K562 (cell line): ENCODE measurements around the gene DLGAP1. TPM values are rescaled to one million over a fixed set of nuclear protein-coding genes. Genes with fewer than 3 reads are reported as not detected.

Experiments used
- ATAC-seq: fragments of 200-7000 bp; cut with Tn5 transposase; 3 replicates; pipeline ENCODE4 v1.9.1; 2020; ENCODE audit warnings: moderate library complexity
- BruUV-seq: library from RNA; stranded (reverse); fragments of 400-500 nt; replicated peaks from 2 replicates; lab custom pipeline; 2021; lab: Mats Ljungman, UMichigan
- CTCF ChIA-PET: fragments of 300-600 bp; formaldehyde crosslinking; extraction: SDS; loops from one replicate; lab custom pipeline; 2021; ENCODE audit warnings: low intra/inter-chr PET ratio; lab: Yijun Ruan, JAX
- POLR2A ChIA-PET: fragments of 300-600, 350-650 bp; sonication (Branson Sonifier 250); formaldehyde crosslinking; extraction: SDS; loops from one replicate; lab custom pipeline; 2021; ENCODE audit warnings: antibody characterized with exemption, inconsistent platforms; lab: Yijun Ruan, JAX
- DNase-seq, 4 experiments: peaks; one replicate each; pipeline versions ENCODE4 v3.0.0 to v3.0.0-alpha.2; 2011 to 2018; ENCODE audit warnings: low spot score in 3 of 4, mixed read lengths in 3 of 4; ENCODE audit errors: extremely low read depth in 1 of 4
- FAIRE-seq: peaks from 2 replicates; lab custom pipeline; 2011; peaks lifted over from hg19 to GRCh38; lab: Jason Lieb, UNC
- H2AFZ ChIP-seq: 2 replicates; pipeline ENCODE4 v1.6.0; 2011; ENCODE audit warnings: low read depth, low read length, control low read depth, inconsistent platforms
- H3K27ac ChIP-seq: fragments of 200-600 bp; 3 replicates; pipeline ENCODE4 v1.8.0; 2011; ENCODE audit warnings: low read depth, mild to moderate bottlenecking, control low read depth, inconsistent platforms, low read length, moderate library complexity, mixed read lengths; ENCODE audit errors: extremely low read depth
- H3K27me3 ChIP-seq, 2 experiments: fragments of 300-600 bp in 1 of 2; 2 replicates in 1 of 2; 3 replicates in 1 of 2; pipeline versions ENCODE4 v1.6.0 to v1.8.0; 2011; ENCODE audit warnings: inconsistent platforms in 2 of 2, low read length in 2 of 2, mild to moderate bottlenecking in 1 of 2, mixed read lengths in 1 of 2, moderate library complexity in 1 of 2; ENCODE audit not compliant: control insufficient read depth in 2 of 2, insufficient read depth in 2 of 2
- H3K36me3 ChIP-seq: fragments of 300-600 bp; 3 replicates; pipeline ENCODE4 v1.8.0; 2011; ENCODE audit warnings: mild to moderate bottlenecking, low read length, inconsistent platforms; ENCODE audit not compliant: control insufficient read depth, insufficient read depth
- H3K4me1 ChIP-seq, 2 experiments: fragments of 200-600 bp in 1 of 2; replicated peaks in 1 of 2; 2 replicates in 1 of 2; 3 replicates in 1 of 2; pipeline versions ENCODE4 v1.5.1 to v1.8.0; 2011; ENCODE audit warnings: inconsistent platforms in 2 of 2, low read length in 2 of 2, mild to moderate bottlenecking in 1 of 2, mixed read lengths in 1 of 2, moderate library complexity in 1 of 2; ENCODE audit not compliant: control insufficient read depth in 2 of 2, insufficient read depth in 2 of 2
- H3K4me2 ChIP-seq: 2 replicates; pipeline ENCODE4 v1.6.1; 2011; ENCODE audit warnings: low read length, control low read depth, inconsistent platforms, mixed read lengths; ENCODE audit not compliant: insufficient read depth
- H3K4me3 ChIP-seq: fragments of 200-600 bp; sonication (generic), shearing (Covaris generic); 2 replicates; pipeline ENCODE4 v1.5.1; 2016; ENCODE audit warnings: control low read depth, inconsistent platforms
- H3K79me2 ChIP-seq: fragments of 200-600 bp; 3 replicates; pipeline ENCODE4 v1.8.0; 2011; ENCODE audit warnings: low read length, inconsistent platforms; ENCODE audit not compliant: control insufficient read depth, insufficient read depth
- H3K9ac ChIP-seq, 2 experiments: 2 replicates each; pipeline versions ENCODE4 v1.6.0 to v1.6.1; 2011; ENCODE audit warnings: low read depth in 2 of 2, low read length in 2 of 2, control low read depth in 1 of 2, inconsistent platforms in 1 of 2, mild to moderate bottlenecking in 1 of 2, mixed read lengths in 1 of 2; ENCODE audit not compliant: insufficient read depth in 1 of 2
- H3K9me1 ChIP-seq: one replicate; pipeline ENCODE4 v1.6.0; 2011; ENCODE audit warnings: inconsistent platforms, mild to moderate bottlenecking, low read length, moderate library complexity; ENCODE audit not compliant: control insufficient read depth, insufficient read depth
- H3K9me3 ChIP-seq: replicated peaks from 2 replicates; pipeline ENCODE4 v1.5.1; 2011; ENCODE audit warnings: low read depth, low read length, inconsistent platforms; ENCODE audit not compliant: control insufficient read depth, insufficient read depth
- H4K20me1 ChIP-seq: replicated peaks from 2 replicates; pipeline ENCODE4 v1.6.1; 2011; ENCODE audit warnings: low read length, inconsistent platforms, mixed read lengths; ENCODE audit not compliant: control insufficient read depth, insufficient read depth
- ATF7 ChIP-seq: fragments of 450-650 bp; IDR thresholded peaks from 2 replicates; pipeline ENCODE4 v1.7.1; 2014; ENCODE audit warnings: mild to moderate bottlenecking, moderate library complexity
- CEBPB ChIP-seq: fragments of 450-650 bp; IDR thresholded peaks from 2 replicates; pipeline ENCODE4 v1.6.1; 2016; ENCODE audit warnings: missing genetic modification characterization, missing compliant biosample characterization
- CTBP1 ChIP-seq: fragments of 450-650 bp; IDR thresholded peaks from 2 replicates; pipeline ENCODE4 v1.6.1; 2016; ENCODE audit warnings: borderline replicate concordance
- ESRRB ChIP-seq: fragments of 250-450 bp; sonication (Bioruptor Pico); IDR thresholded peaks from 2 replicates; pipeline ENCODE4 v1.5.0; 2020; ENCODE audit warnings: mild to moderate bottlenecking, moderate library complexity, borderline replicate concordance
- JUND ChIP-seq, 2 experiments: IDR thresholded peaks; 2 replicates in 1 of 2; 3 replicates in 1 of 2; pipeline ENCODE4 v1.6.1; 2011; ENCODE audit warnings: borderline replicate concordance in 2 of 2, low read depth in 2 of 2, low read length in 2 of 2, improper control_type of control experiment in 1 of 2, missing biosample characterization in 1 of 2, missing genetic modification characterization in 1 of 2, missing genetic modification reagents in 1 of 2
- KDM5B ChIP-seq: fragments of 200-600 bp; sonication (generic); IDR thresholded peaks from 2 replicates; pipeline ENCODE4 v1.6.1; 2012; ENCODE audit warnings: low read depth, mild to moderate bottlenecking, moderate library complexity, low read length, control low read depth, inconsistent platforms; ENCODE audit not compliant: insufficient replicate concordance
- MAFF ChIP-seq: IDR thresholded peaks from 2 replicates; pipeline ENCODE4 v1.6.1; 2012; ENCODE audit warnings: low read length, improper control_type of control experiment
- MAFK ChIP-seq: IDR thresholded peaks from 2 replicates; pipeline ENCODE4 v1.6.1; 2011; ENCODE audit warnings: low read length, improper control_type of control experiment
- POLR2AphosphoS2 ChIP-seq: IDR thresholded peaks from 2 replicates; pipeline ENCODE4 v1.6.1; 2012; ENCODE audit warnings: low read length, improper control_type of control experiment
- POLR2G ChIP-seq: fragments of 200-400 bp; formaldehyde crosslinking; IDR thresholded peaks from 2 replicates; pipeline ENCODE4 v1.6.1; 2017; ENCODE audit warnings: low read depth, mild to moderate bottlenecking, antibody characterized with exemption, low read length, moderate library complexity
- PRMT5 ChIP-seq: sonication (generic); formaldehyde crosslinking; IDR thresholded peaks from 2 replicates; pipeline ENCODE4 v1.5.0; 2020; ENCODE audit warnings: missing genetic modification reagents
- RBM22 ChIP-seq: fragments of 200-400 bp; formaldehyde crosslinking; IDR thresholded peaks from 2 replicates; pipeline ENCODE4 v1.6.1; 2018; ENCODE audit warnings: low read length, low read depth; ENCODE audit not compliant: poor library complexity, severe bottlenecking
- SIX5 ChIP-seq, 2 experiments: IDR thresholded peaks; 2 replicates each; pipeline ENCODE4 v1.6.1; 2011; ENCODE audit warnings: low read length in 2 of 2, borderline replicate concordance in 1 of 2, low read depth in 1 of 2, mild to moderate bottlenecking in 1 of 2, moderate library complexity in 1 of 2; ENCODE audit not compliant: insufficient read depth in 1 of 2
- whole genome bisulfite sequencing: fragments of 100-300 bp; shearing (Covaris generic); methylation state at CpG from one replicate; pipeline ENCODE4 v1.1.6; 2016; ENCODE audit warnings: low coverage, mixed read lengths; ENCODE audit not compliant: insufficient coverage; ENCODE audit errors: missing lambda C conversion rate; 5-methylcytosine and 5-hydroxymethylcytosine counted together
- in situ Hi-C: fragments of 300-500 bp; cut with MboI; formaldehyde crosslinking; loops from 4 replicates; pipeline ENCODE4 v1.15.0; 2018; ENCODE audit warnings: inconsistent platforms, mixed read lengths
- intact Hi-C: fragments of 100-400 bp; cut with micrococcal nuclease; formaldehyde crosslinking; loops from 2 replicates; pipeline ENCODE4 v1.14.2; 2022
- polyA plus RNA-seq, 8 experiments: library from polyadenylated mRNA; depleted of rRNA in 4 of 8; stranded (reverse) in 5 of 8; unstranded in 3 of 8; fragments of >200 nt; fragmentation: Nextera tagmentation in 2 of 8; fragmentation: Illumina TruSeq in 1 of 8; extraction: Ambion mirVana in 2 of 8; extraction: Trizol in 1 of 8; gene quantifications; 2 replicates each; pipeline versions ENCODE4 v1.2.1 to v1.2.3, GENCODE V29; 2011 to 2014; ENCODE audit warnings: inconsistent platforms in 1 of 8, missing spikeins in 1 of 8
- total RNA-seq, 7 experiments: library from RNA; depleted of rRNA in 6 of 7; stranded (reverse); fragments of >200 nt in 6 of 7; fragmentation: Illumina TruSeq in 2 of 7; extraction: Trizol in 2 of 7; gene quantifications; 2 replicates each; pipeline versions ENCODE4 v1.2.1 to v1.2.3, GENCODE V29; 2011 to 2021; ENCODE audit warnings: low replicate concordance in 1 of 7
- TF ChIP-seq, protein P1 (sequence below): fragments of 450-650 bp; IDR thresholded peaks from 2 replicates; pipeline ENCODE4 v1.6.1; 2016

DLGAP1 gene
- total and polyA plus RNA-seq, 9 of the 15 experiments (the other 6 are each of a cell fraction or from before 2014, with no cell fraction given), result 0.04 to 0.22 (median 0.08) TPM

DNA sequence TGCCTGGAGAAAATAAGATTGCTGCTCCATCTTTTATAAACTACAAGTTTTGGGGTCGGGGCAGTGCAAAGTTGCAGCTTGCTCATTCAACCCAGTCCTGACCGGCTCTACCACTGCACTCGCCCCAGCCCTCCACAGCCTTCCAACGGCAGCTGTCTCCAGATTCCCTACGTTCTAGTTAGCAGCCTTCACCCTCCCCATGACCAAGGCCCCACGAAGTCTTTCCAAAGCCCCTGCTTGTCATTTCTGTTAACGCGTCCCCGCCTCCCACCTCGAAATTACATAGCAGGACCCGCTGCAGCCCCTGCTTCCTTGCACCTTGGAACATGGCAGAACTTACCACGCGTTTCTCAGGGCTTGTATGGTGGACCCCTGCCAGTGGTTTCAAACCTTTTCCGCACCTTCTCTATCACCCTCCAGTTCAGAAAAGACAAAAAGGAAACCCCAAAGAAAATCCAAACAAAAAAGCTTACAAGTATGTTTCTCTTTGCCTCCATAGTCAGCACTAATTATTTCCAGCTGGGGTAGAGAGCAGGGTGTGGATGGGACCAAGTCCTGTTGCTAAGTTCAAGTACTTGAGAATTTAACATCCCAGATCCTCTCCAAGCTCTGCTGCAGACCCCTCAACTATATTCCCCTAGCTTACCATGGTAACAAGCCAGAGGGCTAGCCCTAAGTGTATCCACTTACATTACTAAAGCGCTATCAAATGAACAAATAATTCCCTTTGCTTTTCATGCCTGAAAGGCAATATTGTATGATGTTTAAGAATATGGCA, 843.6 kb downstream of the DLGAP1 start:
- Histone ChIP-seq H3K9me3 (no peaks in the 10 kb centered on the region), H3K36me3 (peaks cover 21% of the 10 kb centered on the region; the same call in 2 of the 3 replicates), H4K20me1 (no peaks in the 10 kb centered on the region), H2AFZ (peak overlapping the region; percentile 36), H3K4me1 (peaks cover 40 to 55% of the 10 kb centered on the region in 2 experiments), H3K27me3 (no peaks in the 10 kb centered on the region), H3K27ac (peak overlapping the region; percentile 7; the same call in 1 of the 3 replicates), H3K4me3 (no peak overlapping the region), H3K9ac (peak overlapping the region; percentile 4 to 81; a peak in 2 of 4 replicates), H3K79me2 (peaks cover 31% of the 10 kb centered on the region), H3K9me1 (no peaks in the 10 kb centered on the region), H3K4me2 (no peak overlapping the region)
- 80% methylated on average over 15 of the region's 15 CpGs for WGBS
- intact Hi-C loops (no loop called here), in situ Hi-C loops (no loop called here)
- no TSS peak for BruUV-seq
- CTCF ChIA-PET, result no interaction called here
- ATAC-seq (peak; percentile 4; the same call in 2 of the 3 replicates), FAIRE-seq (no peak), DNase-seq (no peak)
- POLR2A ChIA-PET, result interaction anchor here (0.7 to 7.9 kb wide), 13 partner anchors 8 to 925 kb away, joined by 3 to 80 read pairs (median 4); no protein-coding TSS in a partner anchor
- TF ChIP-seq PRMT5 (CRISPR knock-in tag) (no peak), ATF7 (no peak), SIX5 (IDR thresholded peaks at IDR 0.05; ENCODE audit: borderline replicate concordance in 1 of 2, insufficient read depth in 1 of 2, low read depth in 1 of 2, low read length in 2 of 2) (no peak), MAFK (no peak), KDM5B (peak; percentile 27), POLR2G (peak; percentile 76), POLR2AphosphoS2 (0 out of 2 replicates have a peak, but pooled peaks have one; percentile 33), JUND (IDR thresholded peaks at IDR 0.05; ENCODE audit: borderline replicate concordance, low read depth, low read length) (0 out of 2 replicates have a peak, but pooled peaks have one; percentile 15), JUND (tag; IDR thresholded peaks at IDR 0.05; ENCODE audit: borderline replicate concordance, low read depth, low read length) (no peak), MAFF (no peak), RBM22 (peak; percentile 56), CEBPB (no peak), ESRRB (CRISPR knock-in tag) (no peak), CTBP1 (no peak)
- TF ChIP-seq, protein P1, sequence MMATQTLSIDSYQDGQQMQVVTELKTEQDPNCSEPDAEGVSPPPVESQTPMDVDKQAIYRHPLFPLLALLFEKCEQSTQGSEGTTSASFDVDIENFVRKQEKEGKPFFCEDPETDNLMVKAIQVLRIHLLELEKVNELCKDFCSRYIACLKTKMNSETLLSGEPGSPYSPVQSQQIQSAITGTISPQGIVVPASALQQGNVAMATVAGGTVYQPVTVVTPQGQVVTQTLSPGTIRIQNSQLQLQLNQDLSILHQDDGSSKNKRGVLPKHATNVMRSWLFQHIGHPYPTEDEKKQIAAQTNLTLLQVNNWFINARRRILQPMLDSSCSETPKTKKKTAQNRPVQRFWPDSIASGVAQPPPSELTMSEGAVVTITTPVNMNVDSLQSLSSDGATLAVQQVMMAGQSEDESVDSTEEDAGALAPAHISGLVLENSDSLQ, result no peak
